CD4-positive, alpha-beta memory T cell (primary cell): Measurements from ENCODE around the gene BIRC6. TPM values are rescaled to one million over a fixed set of nuclear protein-coding genes. Genes with fewer than 3 reads are reported as not detected.
A peak's percentile ranks its signal among the peaks of the same experiment; 100 is the strongest.
"Not testable (repeated sequence)": the region's sequence is repeated elsewhere in the genome, so short reads cannot be mapped to it uniquely, and the experiment has no call there.

Experiments used
- CTCF ChIA-PET: fragments of 350-600 bp; sonication (Branson Sonifier 250); formaldehyde crosslinking; loops from one replicate; lab custom pipeline; 2021; ENCODE audit warnings: inconsistent platforms; ENCODE audit not compliant: partially characterized antibody; lab: Charles Lee
- POLR2A ChIA-PET: fragments of 350-600 bp; sonication (Branson Sonifier 250); formaldehyde crosslinking; loops from one replicate; lab custom pipeline; 2021; ENCODE audit not compliant: partially characterized antibody; lab: Charles Lee
- DNase-seq, 5 donors: peaks; one replicate each; pipeline versions ENCODE4 v3.0.0 to v3.0.0-alpha.2; 2020 to 2022; ENCODE audit warnings: mixed read lengths in 1 of 5
- H3K27ac ChIP-seq: one replicate; pipeline ENCODE4 v1.7.0; 2013; ENCODE audit warnings: low read depth, low read length
- H3K27me3 ChIP-seq: 2 replicates; pipeline ENCODE4 v1.7.0; 2013; ENCODE audit warnings: mild to moderate bottlenecking, low read length, moderate library complexity; ENCODE audit not compliant: insufficient read depth
- H3K36me3 ChIP-seq: 2 replicates; pipeline ENCODE4 v1.7.0; 2013; ENCODE audit warnings: mild to moderate bottlenecking, low read length, moderate library complexity; ENCODE audit not compliant: insufficient read depth
- H3K4me1 ChIP-seq: 2 replicates; pipeline ENCODE4 v1.7.0; 2013; ENCODE audit warnings: mild to moderate bottlenecking, low read length, moderate library complexity; ENCODE audit not compliant: insufficient read depth
- H3K4me3 ChIP-seq, 2 donors: one replicate each; pipeline ENCODE4 v1.7.0; 2013; ENCODE audit warnings: low read length in 2 of 2, mild to moderate bottlenecking in 1 of 2
- H3K9me3 ChIP-seq, 2 donors: one replicate each; pipeline ENCODE4 v1.7.0; 2013; ENCODE audit warnings: low read length in 2 of 2, control low read depth in 1 of 2; ENCODE audit not compliant: control insufficient read depth in 1 of 2
- H3K27ac Mint-ChIP-seq, 7 donors: one replicate each; pipeline ENCODE4 v1.8.0; 2020 to 2021; ENCODE audit warnings: mixed read lengths in 7 of 7, mild to moderate bottlenecking in 6 of 7, inconsistent platforms in 3 of 7, moderate library complexity in 3 of 7
- H3K27me3 Mint-ChIP-seq, 2 donors: one replicate each; pipeline ENCODE4 v1.8.0; 2020 to 2021; ENCODE audit warnings: mixed read lengths in 2 of 2
- H3K36me3 Mint-ChIP-seq, 2 donors: one replicate each; pipeline ENCODE4 v1.8.0; 2020 to 2021; ENCODE audit warnings: mixed read lengths in 2 of 2, inconsistent platforms in 1 of 2, mild to moderate bottlenecking in 1 of 2
- H3K4me1 Mint-ChIP-seq, 4 donors: one replicate each; pipeline ENCODE4 v1.8.0; 2020 to 2021; ENCODE audit warnings: mixed read lengths in 4 of 4, mild to moderate bottlenecking in 1 of 4
- H3K4me3 Mint-ChIP-seq, 8 donors: one replicate each; pipeline ENCODE4 v1.8.0; 2020 to 2021; ENCODE audit warnings: mixed read lengths in 8 of 8, mild to moderate bottlenecking in 7 of 8, moderate library complexity in 6 of 8, inconsistent platforms in 3 of 8
- H3K9me3 Mint-ChIP-seq, 8 donors: one replicate each; pipeline ENCODE4 v1.8.0; 2020 to 2021; ENCODE audit warnings: mixed read lengths in 8 of 8, mild to moderate bottlenecking in 5 of 8, inconsistent platforms in 3 of 8, moderate library complexity in 1 of 8
- intact Hi-C: fragments of 100-400 bp; cut with micrococcal nuclease; formaldehyde crosslinking; loops from one replicate; pipeline ENCODE4 v1.15.1; 2023
- polyA plus RNA-seq, 2 donors: library from polyadenylated mRNA; unstranded; fragments of 300-500 nt; fragmentation: Illumina TruSeq; gene quantifications; one replicate each; pipeline ENCODE4 v1.2.3, GENCODE V29; 2021
- total RNA-seq, 2 experiments: library from RNA; stranded (reverse); gene quantifications; one replicate each; pipeline ENCODE4 v1.2.3, GENCODE V29; 2021

The BIRC6 gene
- total and polyA plus RNA-seq, 4 experiments from 2014 or later: 19.0 to 151 (median 95.0) TPM

DNA sequence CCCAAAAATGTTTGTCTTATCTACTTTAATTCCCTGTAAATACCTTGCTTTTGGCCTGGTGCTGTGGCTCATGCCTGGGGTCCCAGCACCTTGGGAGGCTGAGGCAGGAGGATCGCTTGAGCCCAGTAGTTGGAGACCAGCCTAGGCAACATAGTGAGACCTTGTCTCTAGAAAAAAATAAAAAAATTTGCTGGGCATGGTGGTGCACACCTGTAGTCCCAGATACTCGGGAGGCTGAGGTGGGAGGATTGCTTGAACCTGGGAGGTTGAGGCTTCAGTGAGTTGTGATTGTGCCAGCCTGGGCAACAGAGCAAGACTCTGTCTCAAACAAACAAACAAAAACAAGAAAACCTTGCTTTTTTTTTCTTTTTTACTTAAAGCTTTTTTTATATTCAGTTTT, 6.2 kb downstream of the BIRC6 start:
- intact Hi-C loops, H3K27me3 ChIP-seq, DNase-seq, H3K9me3 ChIP-seq, POLR2A ChIA-PET, H3K4me3 ChIP-seq, H3K27ac ChIP-seq, H3K9me3 Mint-ChIP-seq, H3K27me3 Mint-ChIP-seq, CTCF ChIA-PET, H3K36me3 ChIP-seq: not testable (repeated sequence)
- peaks cover 11 to 17% of the 10 kb centered on the region in 2 donors for H3K36me3 Mint-ChIP-seq
- peak overlapping the region in 2 of 8 donors; percentile 31 to 41 for H3K4me3 Mint-ChIP-seq
- peaks cover 82% of the 10 kb centered on the region for H3K4me1 ChIP-seq
- peak overlapping the region in 1 of 7 donors; percentile 13 for H3K27ac Mint-ChIP-seq
- peaks cover 56 to 88% (median 71%) of the 10 kb centered on the region in 4 donors for H3K4me1 Mint-ChIP-seq

GRCh38 chr2:32363597-32363996, 6.8 kb downstream of the BIRC6 start:
- no peak for DNase-seq
- Histone ChIP-seq H3K4me1 (peaks cover 80% of the 10 kb centered on the region), H3K36me3 (no peaks in the 10 kb centered on the region), H3K9me3 (no peaks in the 10 kb centered on the region), H3K27me3 (no peaks in the 10 kb centered on the region), H3K27ac (no peak overlapping the region), H3K4me3 (no peak overlapping the region)
- no peaks in the 10 kb centered on the region for H3K9me3 Mint-ChIP-seq
- ChIA-PET CTCF (no interaction called here), POLR2A (no interaction called here)
- H3K4me1 Mint-ChIP-seq: peaks cover 53 to 87% (median 69%) of the 10 kb centered on the region in 4 donors
- intact Hi-C loops: no loop called here
- H3K27me3 Mint-ChIP-seq: no peaks in the 10 kb centered on the region
- peak overlapping the region in 1 of 7 donors; percentile 39 for H3K27ac Mint-ChIP-seq
- peaks cover 11 to 12% of the 10 kb centered on the region in 2 donors for H3K36me3 Mint-ChIP-seq
- H3K4me3 Mint-ChIP-seq: peak overlapping the region in 4 of 8 donors; percentile 19 to 60 (median 36)

- H3K9me3 Mint-ChIP-seq, CTCF ChIA-PET: not testable (repeated sequence)
These were observed 7.5 kb downstream of the BIRC6 start for GRCh38 chr2:32364290-32364689.

GRCh38 chr2:32365679-32366078, 8.9 kb downstream of the BIRC6 start:
- CTCF ChIA-PET, H3K27me3 Mint-ChIP-seq, intact Hi-C loops, H3K9me3 Mint-ChIP-seq, H3K36me3 ChIP-seq, POLR2A ChIA-PET, H3K27me3 ChIP-seq, H3K9me3 ChIP-seq, DNase-seq, H3K27ac ChIP-seq, H3K4me3 ChIP-seq: not testable (repeated sequence)
- Mint-ChIP-seq H3K36me3 (peaks cover 11 to 13% of the 10 kb centered on the region in 2 donors), H3K4me1 (peaks cover 48 to 84% (median 64%) of the 10 kb centered on the region in 4 donors), H3K4me3 (peak overlapping the region in 1 of 8 donors; percentile 36), H3K27ac (peak overlapping the region in 1 of 7 donors; percentile 43)
- peaks cover 72% of the 10 kb centered on the region for H3K4me1 ChIP-seq

More at GRCh38 chr2:32364290-32364689, 7.5 kb downstream of the BIRC6 start:
- H3K9me3 ChIP-seq, H3K27me3 ChIP-seq, H3K36me3 ChIP-seq, H3K4me3 ChIP-seq, POLR2A ChIA-PET, DNase-seq, intact Hi-C loops, H3K27ac ChIP-seq, H3K27me3 Mint-ChIP-seq: not testable (repeated sequence)
- H3K4me1 Mint-ChIP-seq: peaks cover 52 to 87% (median 68%) of the 10 kb centered on the region in 4 donors
- peaks cover 79% of the 10 kb centered on the region for H3K4me1 ChIP-seq
- H3K4me3 Mint-ChIP-seq: peak overlapping the region in 5 of 8 donors; percentile 5 to 51 (median 23)
- H3K36me3 Mint-ChIP-seq: peaks cover 11 to 14% of the 10 kb centered on the region in 2 donors
- H3K27ac Mint-ChIP-seq: peak overlapping the region in 3 of 7 donors; percentile 11 to 30 (median 22)

GRCh38 chr2:32366595-32366994, 9.8 kb downstream of the BIRC6 start:
- no peaks in the 10 kb centered on the region for H3K27me3 Mint-ChIP-seq
- ChIA-PET CTCF (no interaction called here), POLR2A (no interaction called here)
- no peak overlapping the region for H3K27ac Mint-ChIP-seq
- Histone ChIP-seq H3K27ac (no peak overlapping the region), H3K4me1 (peaks cover 64% of the 10 kb centered on the region), H3K4me3 (no peak overlapping the region), H3K36me3 (no peaks in the 10 kb centered on the region), H3K27me3 (no peaks in the 10 kb centered on the region), H3K9me3 (no peaks in the 10 kb centered on the region)
- no peaks in the 10 kb centered on the region for H3K9me3 Mint-ChIP-seq
- H3K4me1 Mint-ChIP-seq: peaks cover 45 to 80% (median 61%) of the 10 kb centered on the region in 4 donors
- intact Hi-C loops: no loop called here
- no peak for DNase-seq
- peak overlapping the region in 3 of 8 donors; percentile 4 to 66 (median 13) for H3K4me3 Mint-ChIP-seq
- H3K36me3 Mint-ChIP-seq: peaks cover 7 to 10% of the 10 kb centered on the region in 2 donors

- no peaks in the 10 kb centered on the region for H3K27me3 Mint-ChIP-seq
- Histone ChIP-seq H3K36me3 (peaks cover 5% of the 10 kb centered on the region), H3K27me3 (no peaks in the 10 kb centered on the region), H3K4me3 (no peak overlapping the region), H3K9me3 (no peaks in the 10 kb centered on the region), H3K27ac (no peak overlapping the region), H3K4me1 (peaks cover 42% of the 10 kb centered on the region)
- H3K4me3 Mint-ChIP-seq: peak overlapping the region in 2 of 8 donors; percentile 50 to 63
- intact Hi-C loops: no loop called here
- ChIA-PET POLR2A (no interaction called here), CTCF (no interaction called here)
- DNase-seq: no peak
- H3K4me1 Mint-ChIP-seq: peaks cover 45 to 82% (median 65%) of the 10 kb centered on the region in 4 donors
- H3K27ac Mint-ChIP-seq: peak overlapping the region in 2 of 7 donors; percentile 11 to 41
- H3K9me3 Mint-ChIP-seq: no peaks in the 10 kb centered on the region
- peaks cover 20 to 22% of the 10 kb centered on the region in 2 donors for H3K36me3 Mint-ChIP-seq
These were observed 12.4 kb downstream of the BIRC6 start for GRCh38 chr2:32369222-32369621.

- H3K4me3 ChIP-seq, H3K36me3 ChIP-seq, H3K9me3 ChIP-seq, H3K27me3 Mint-ChIP-seq, DNase-seq, H3K27me3 ChIP-seq, H3K27ac ChIP-seq, POLR2A ChIA-PET, intact Hi-C loops, H3K4me3 Mint-ChIP-seq, H3K9me3 Mint-ChIP-seq, CTCF ChIA-PET, H3K27ac Mint-ChIP-seq: not testable (repeated sequence)
- Mint-ChIP-seq H3K36me3 (peaks cover 16 to 22% of the 10 kb centered on the region in 2 donors), H3K4me1 (peaks cover 46 to 82% (median 69%) of the 10 kb centered on the region in 4 donors)
- H3K4me1 ChIP-seq: peaks cover 43% of the 10 kb centered on the region
These were observed 14.1 kb downstream of the BIRC6 start for GRCh38 chr2:32370942-32371341.
